GM21367 (cell line): Measurements from ENCODE around the gene MYO1B.

Experiments used
- ATAC-seq: cut with Tn5 transposase; IDR thresholded peaks from one replicate; pipeline ENCODE4 v1.9.1; 2021; ENCODE audit not compliant: unreplicated experiment

The MYO1B gene

DNA sequence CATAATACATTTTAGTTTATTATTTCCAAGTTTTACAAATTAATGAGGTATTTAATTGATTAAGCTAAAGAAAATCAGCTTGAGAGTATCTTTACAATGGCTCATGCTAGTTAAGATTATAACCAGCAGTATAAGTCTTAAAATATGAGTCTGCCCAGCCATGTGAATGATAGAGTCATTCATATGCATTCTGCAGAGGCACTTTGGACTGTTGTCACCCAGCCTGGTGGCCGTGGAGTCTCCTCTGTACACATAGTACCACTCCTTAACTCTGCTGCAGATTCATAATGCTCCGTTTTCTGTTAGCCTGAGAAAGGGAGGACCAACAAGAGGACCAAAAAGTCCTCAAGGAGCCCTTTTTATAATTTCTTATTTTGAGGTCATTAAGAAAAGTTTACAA lies 148.8 kb downstream of the MYO1B start:
- ATAC-seq = no peak

GRCh38 chr2:191396794-191397193 lies 151.6 kb downstream of the MYO1B start:
- ATAC-seq = no peak

DNA sequence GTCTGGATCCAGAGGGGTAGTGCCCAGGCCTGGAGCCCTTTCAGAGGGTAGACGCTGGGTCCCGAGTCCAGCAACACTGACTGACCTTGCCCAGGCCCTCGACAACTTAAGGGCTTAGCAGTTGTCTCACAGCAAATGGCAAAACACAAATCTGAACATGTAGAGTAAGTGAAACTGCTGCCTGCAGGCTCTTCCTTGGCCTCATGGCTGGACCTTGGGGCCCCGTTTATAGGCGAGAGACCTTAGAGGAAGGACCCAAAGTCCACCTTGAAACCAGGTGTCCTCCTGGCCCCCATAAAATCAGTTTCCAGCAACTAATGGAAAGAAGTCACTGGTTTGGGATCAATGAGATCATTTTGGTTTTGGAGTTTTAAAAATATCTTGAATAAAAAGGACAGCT lies 154.4 kb downstream of the MYO1B start:
- ATAC-seq = no peak

- no peak for ATAC-seq
Measured at GRCh38 chr2:191401287-191401686, 156.1 kb downstream of the MYO1B start.

DNA sequence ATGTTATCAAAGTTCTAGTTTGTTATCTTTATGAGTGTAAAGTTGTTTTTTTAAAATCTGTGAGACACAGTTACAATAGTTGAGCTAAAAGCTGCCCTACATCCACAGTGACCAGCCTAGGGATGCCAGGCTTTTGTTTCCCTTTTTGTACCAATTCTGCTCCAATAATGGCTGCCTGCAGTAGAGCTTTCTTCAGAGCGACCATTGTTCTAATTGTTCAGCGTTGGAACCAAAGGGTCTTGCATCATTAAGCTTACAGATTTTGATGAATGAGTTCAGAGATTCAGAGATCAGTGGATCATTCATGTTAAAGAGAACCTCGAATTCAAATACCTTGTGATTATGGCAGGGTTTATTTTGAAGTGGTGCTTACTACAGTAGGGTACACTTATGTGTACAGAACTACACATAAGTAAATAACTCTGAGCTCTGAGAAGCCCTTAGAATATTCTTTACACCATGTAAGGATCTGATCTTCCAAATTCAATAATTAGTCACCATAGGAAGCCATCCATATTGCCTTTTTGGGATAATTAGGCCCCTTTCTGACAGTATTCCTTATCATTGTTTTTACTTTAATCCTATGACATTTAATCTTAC lies 157.9 kb downstream of the MYO1B start:
- no peak for ATAC-seq

- ATAC-seq = no peak
Measured at GRCh38 chr2:191404568-191404991, 159.4 kb downstream of the MYO1B start.

DNA sequence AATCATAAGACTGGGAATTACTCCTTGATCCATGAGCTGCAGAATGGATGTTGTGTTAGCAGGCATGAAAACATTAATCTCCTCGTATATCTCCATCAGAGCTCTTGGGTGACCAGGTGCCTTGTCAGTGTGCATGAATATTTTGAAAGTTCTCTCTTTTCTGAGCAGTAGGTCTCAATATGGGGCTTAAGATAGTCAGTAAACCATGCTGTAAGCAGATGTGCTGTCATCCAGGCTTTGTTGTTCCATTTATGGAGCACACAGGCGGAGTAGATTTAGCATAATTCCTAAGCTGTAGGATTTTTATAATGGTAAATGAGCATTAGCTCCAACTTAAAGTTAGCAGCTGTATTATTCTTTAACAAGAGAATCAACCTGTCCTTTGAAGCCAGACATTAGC lies 160.3 kb downstream of the MYO1B start:
- ATAC-seq = no peak

- ATAC-seq = no peak
Measured at GRCh38 chr2:191410646-191411436, 165.6 kb downstream of the MYO1B start.

- no peak for ATAC-seq
Measured at GRCh38 chr2:191411472-191411871, 166.3 kb downstream of the MYO1B start.

DNA sequence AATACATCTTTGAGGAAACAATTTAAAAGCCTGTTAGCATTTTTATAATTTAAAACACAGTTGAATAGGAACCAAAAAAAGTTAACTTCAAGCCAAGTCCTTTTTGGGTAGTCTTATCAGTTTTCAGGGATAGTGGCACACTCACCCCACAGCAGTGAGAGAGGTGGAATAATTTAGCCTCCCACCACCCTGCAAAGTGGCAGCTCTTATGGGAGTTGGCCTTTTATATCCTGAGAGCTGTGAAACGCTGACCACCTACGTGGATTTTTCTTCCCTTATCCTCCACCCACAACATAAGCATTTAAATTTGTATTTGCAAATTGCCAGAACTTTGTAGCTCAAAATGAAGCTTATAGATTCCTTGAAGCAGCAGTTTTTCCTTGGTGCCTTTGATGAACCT lies 167.1 kb downstream of the MYO1B start:
- ATAC-seq = no peak

GRCh38 chr2:191415101-191415500 lies 169.9 kb downstream of the MYO1B start:
- no peak for ATAC-seq

DNA sequence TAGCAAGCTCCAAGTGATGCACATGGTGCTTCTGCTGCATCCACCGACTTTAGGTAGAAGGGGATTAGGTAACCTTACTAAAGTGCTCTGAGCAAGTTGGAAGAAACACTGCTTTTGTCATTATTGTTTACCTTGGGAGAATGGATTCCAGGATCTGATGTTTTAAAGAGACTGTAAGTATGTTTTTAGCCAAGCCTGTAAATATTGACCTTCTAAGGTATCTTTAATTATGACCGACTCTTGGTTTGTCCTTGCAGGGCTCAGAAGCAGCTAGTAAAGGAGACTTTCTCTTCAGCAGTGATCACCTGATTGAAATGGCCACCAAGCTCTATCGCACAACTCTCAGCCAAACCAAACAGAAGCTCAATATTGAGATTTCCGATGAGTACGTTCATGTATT lies 170.7 kb downstream of the MYO1B start:
- no peak for ATAC-seq

- no peak for ATAC-seq
Measured at GRCh38 chr2:191417746-191418145, 172.5 kb downstream of the MYO1B start.

GRCh38 chr2:191421950-191422349 lies 176.7 kb downstream of the MYO1B start:
- no peak for ATAC-seq

GRCh38 chr2:191427031-191427430 lies 181.8 kb downstream of the MYO1B start:
- no peak for ATAC-seq

DNA sequence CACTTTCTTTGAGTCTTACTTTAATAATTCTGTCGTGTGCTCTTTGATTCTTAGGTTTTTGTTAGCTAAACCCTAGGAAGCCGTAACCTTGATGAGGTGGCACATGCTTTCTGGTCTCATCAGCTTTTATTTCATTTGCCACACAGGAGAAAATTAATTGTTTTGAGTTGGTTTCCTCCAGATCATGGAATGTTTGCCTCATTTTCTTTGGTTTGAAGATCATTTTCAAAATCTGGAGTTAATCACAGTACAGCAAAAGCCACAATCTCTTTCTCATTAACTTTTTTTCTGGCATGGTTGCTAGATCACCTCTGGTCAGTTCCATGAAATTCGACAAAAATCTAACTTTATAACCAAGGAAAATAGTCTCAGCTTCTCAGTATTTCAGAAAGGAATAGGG lies 182.9 kb downstream of the MYO1B start:
- no peak for ATAC-seq

- no peak for ATAC-seq
Measured at GRCh38 chr2:191430476-191430875, 185.3 kb downstream of the MYO1B start.

GRCh38 chr2:191432121-191432520 lies 186.9 kb downstream of the MYO1B start:
- ATAC-seq = no peak

GRCh38 chr2:191434072-191434471 lies 188.9 kb downstream of the MYO1B start:
- ATAC-seq = no peak

GRCh38 chr2:191435141-191435540 lies 189.9 kb downstream of the MYO1B start:
- no peak for ATAC-seq

DNA sequence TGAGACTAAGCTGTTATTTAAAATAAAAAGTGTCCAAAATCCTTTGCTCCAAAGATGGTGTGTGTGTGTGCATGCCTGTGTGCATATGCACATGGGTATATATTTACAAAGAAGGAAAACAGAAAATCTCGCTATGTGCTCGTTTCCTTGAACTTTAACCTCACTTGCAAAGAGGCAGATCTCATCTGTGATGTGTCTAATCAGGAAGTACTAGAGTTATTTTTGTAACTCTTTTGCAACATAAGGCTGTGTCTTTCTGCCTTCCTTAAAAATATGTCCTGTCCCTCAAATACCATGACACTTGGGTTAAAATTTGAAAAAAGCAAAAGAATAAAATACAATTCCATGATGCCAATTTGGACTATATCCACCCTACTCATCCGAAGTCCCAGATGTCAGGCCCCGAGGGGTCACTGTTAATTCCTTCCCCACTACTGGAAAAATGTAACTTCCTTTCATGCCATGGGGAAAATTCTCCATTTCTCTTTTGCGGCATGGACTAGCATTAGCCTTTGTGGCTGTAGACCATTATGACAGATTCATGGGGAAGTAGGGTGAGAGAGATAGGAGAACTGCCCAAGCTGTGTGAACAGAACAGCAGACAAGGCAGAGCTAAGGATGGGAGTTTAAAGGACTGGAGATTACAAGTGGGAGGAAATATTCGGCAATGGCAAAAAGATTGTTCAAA lies 191.3 kb downstream of the MYO1B start:
- ATAC-seq = no peak

DNA sequence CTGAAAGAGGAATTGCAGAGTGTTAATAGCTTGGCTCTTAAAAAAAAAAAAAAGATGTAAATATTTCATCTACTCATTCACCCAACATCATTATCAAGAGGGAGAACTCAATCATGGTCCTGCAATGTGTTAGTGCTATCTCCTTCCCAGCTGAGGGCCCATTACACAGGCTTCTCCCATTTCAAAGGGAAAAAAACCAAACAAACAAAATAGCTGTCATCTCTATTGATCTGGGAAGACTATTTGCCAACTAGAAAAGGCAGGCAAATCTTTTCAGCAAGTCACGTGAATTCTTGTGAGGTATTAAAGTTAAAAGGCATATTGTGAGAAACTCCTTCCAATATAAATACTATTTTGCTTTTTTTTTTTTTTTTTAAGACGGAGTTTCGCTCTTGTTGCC lies 194.3 kb downstream of the MYO1B start:
- no peak for ATAC-seq
